OCI-LY7 (cell line): Measurements from ENCODE around the gene MEF2B. TPM values are rescaled to one million over a fixed set of nuclear protein-coding genes. Genes with fewer than 3 reads are reported as not detected.
"Not testable (repeated sequence)": the region's sequence is repeated elsewhere in the genome, so short reads cannot be mapped to it uniquely, and the experiment has no call there.

ENCODE experiments used
- BruUV-seq: library from RNA; stranded (reverse); fragments of 400-500 nt; replicated peaks from 2 replicates; lab custom pipeline; 2021; lab: Mats Ljungman, UMichigan
- CTCF ChIA-PET: fragments of 300-600 bp; sonication (Branson Sonifier 250); formaldehyde crosslinking; loops from one replicate; lab custom pipeline; 2022; ENCODE audit warnings: antibody characterized with exemption; ENCODE audit not compliant: unreplicated experiment; lab: Charles Lee
- POLR2A ChIA-PET: fragments of 300-600 bp; sonication (Branson Sonifier 250); formaldehyde crosslinking; loops from one replicate; lab custom pipeline; 2022; ENCODE audit warnings: antibody characterized with exemption; lab: Charles Lee
- DNase-seq: peaks from one replicate; pipeline ENCODE4 v3.0.0-alpha.2; 2015; ENCODE audit warnings: low spot score
- H2AFZ ChIP-seq: fragments of 200-600 bp; sonication (generic), shearing (Covaris generic); 2 replicates; pipeline ENCODE4 v1.6.1; 2014; ENCODE audit warnings: mild to moderate bottlenecking, antibody characterized with exemption, low read length, moderate library complexity
- H3K27ac ChIP-seq: fragments of 200-600 bp; sonication (generic); 2 replicates; pipeline ENCODE4 v1.5.1; 2014; ENCODE audit warnings: mixed run types, low read depth, mild to moderate bottlenecking, moderate library complexity, low read length, inconsistent platforms; ENCODE audit not compliant: poor library complexity, severe bottlenecking
- H3K36me3 ChIP-seq: fragments of 200-600 bp; sonication (generic); 2 replicates; pipeline ENCODE4 v1.6.1; 2014; ENCODE audit warnings: mild to moderate bottlenecking, antibody characterized with exemption, low read length, moderate library complexity, mixed read lengths; ENCODE audit not compliant: insufficient read depth
- H3K4me1 ChIP-seq: fragments of 200-600 bp; sonication (generic); 2 replicates; pipeline ENCODE4 v1.5.1; 2014; ENCODE audit warnings: mild to moderate bottlenecking, low read length; ENCODE audit not compliant: insufficient read depth, poor library complexity, severe bottlenecking
- H3K4me2 ChIP-seq: fragments of 200-600 bp; sonication (generic); 2 replicates; pipeline ENCODE4 v1.6.1; 2014; ENCODE audit warnings: mild to moderate bottlenecking, low read length
- H3K4me3 ChIP-seq: fragments of 200-600 bp; sonication (generic); 2 replicates; pipeline ENCODE4 v1.5.1; 2014; ENCODE audit warnings: mild to moderate bottlenecking, low read depth, low read length; ENCODE audit not compliant: poor library complexity, severe bottlenecking
- H3K79me2 ChIP-seq: fragments of 200-600 bp; sonication (generic); 2 replicates; pipeline ENCODE4 v1.6.1; 2016; ENCODE audit warnings: low read depth, mild to moderate bottlenecking, low read length, moderate library complexity, mixed read lengths; ENCODE audit not compliant: insufficient read depth
- H3K9me2 ChIP-seq: fragments of 200-600 bp; sonication (generic); 2 replicates; pipeline ENCODE4 v1.6.1; 2016; ENCODE audit warnings: mild to moderate bottlenecking, low read length, mixed read lengths; ENCODE audit not compliant: insufficient read depth
- H3K9me3 ChIP-seq: fragments of 200-600 bp; sonication (generic); 2 replicates; pipeline ENCODE4 v1.6.1; 2014; ENCODE audit warnings: mild to moderate bottlenecking, mixed run types, low read length, mixed read lengths
- H4K20me1 ChIP-seq: fragments of 200-600 bp; sonication (generic); 2 replicates; pipeline ENCODE4 v1.6.1; 2014; ENCODE audit warnings: mild to moderate bottlenecking, antibody characterized with exemption, low read length, moderate library complexity, mixed read lengths; ENCODE audit not compliant: insufficient read depth
- CTCF ChIP-seq: fragments of 200-600 bp; sonication (generic); conservative IDR thresholded peaks from 2 replicates; pipeline ENCODE4 v1.5.1; 2014; ENCODE audit warnings: mild to moderate bottlenecking, antibody characterized with exemption, low read length, moderate library complexity, mixed read lengths
- EZH2phosphoT487 ChIP-seq: fragments of 200-600 bp; sonication (generic); IDR thresholded peaks from 2 replicates; pipeline ENCODE4 v1.6.1; 2018; ENCODE audit warnings: low read depth, borderline replicate concordance, mild to moderate bottlenecking, mixed run types, antibody characterized with exemption, low read length, moderate library complexity, mixed read lengths
- intact Hi-C: fragments of 100-400 bp; cut with micrococcal nuclease; formaldehyde crosslinking; loops from one replicate; pipeline ENCODE4 v1.10.0; 2022; ENCODE audit not compliant: unreplicated experiment
- total RNA-seq, 2 experiments: library from RNA; depleted of rRNA in 1 of 2; stranded (reverse); fragments of >200 nt in 1 of 2; shearing (Covaris generic) in 1 of 2; gene quantifications; 2 replicates each; pipeline ENCODE4 v1.2.3, GENCODE V29; 2014 to 2022

The MEF2B gene
- total RNA-seq, 2 experiments from 2014 or later = 201 to 295 TPM

- Histone ChIP-seq H3K27ac (no peak within 1 kb of the TSS), H2AFZ (peak within 1 kb of the TSS; percentile 49; the same call in 1 of the 2 replicates), H3K36me3 (peaks cover 13% of the 10 kb centered on the region; the same call in 1 of the 2 replicates), H3K79me2 (peaks cover 10% of the 10 kb centered on the region; the same call in 1 of the 2 replicates), H3K4me1 (peaks cover 19% of the 10 kb centered on the region), H3K4me2 (peak within 1 kb of the TSS; percentile 95), H3K9me2 (no peaks in the 10 kb centered on the region), H3K4me3 (peak within 1 kb of the TSS; percentile 85), H3K9me3 (no peaks in the 10 kb centered on the region), H4K20me1 (no peaks in the 10 kb centered on the region)
- no TSS peak for BruUV-seq
- TF ChIP-seq EZH2phosphoT487 = no peak
- TF ChIP-seq CTCF = no peak
- DNase-seq = peak; percentile 98
- CTCF ChIA-PET = no interaction called here
- intact Hi-C loops = loop anchor here (2.0 kb wide), 1 partner anchor 74 kb away; no protein-coding TSS in a partner anchor
- POLR2A ChIA-PET = no interaction called here
Measured at GRCh38 chr19:19138109-19138981, 31.7 kb downstream of the MEF2B start, which contains the start of gene TMEM161A. Gene TMEM161A, minus strand, starts transcription at chr19:19138478. Its CDS starts 50 bp downstream, at chr19:19138428.

GRCh38 chr19:19137556-19138108 lies 32.4 kb downstream of the MEF2B start:
- no TSS peak for BruUV-seq
- CTCF ChIA-PET = no interaction called here
- H3K36me3 ChIP-seq = peaks cover 15% of the 10 kb centered on the region
- no peak for DNase-seq
- H3K4me3 ChIP-seq = peak overlapping the region; percentile 85
- peaks cover 15% of the 10 kb centered on the region for H3K4me1 ChIP-seq
- H3K9me2 ChIP-seq = no peaks in the 10 kb centered on the region
- H3K4me2 ChIP-seq = peak overlapping the region; percentile 95
- TF ChIP-seq CTCF = no peak
- no peak for TF ChIP-seq EZH2phosphoT487
- intact Hi-C loops = loop anchor here (2.0 kb wide), 1 partner anchor 73 kb away; no protein-coding TSS in a partner anchor
- POLR2A ChIA-PET = no interaction called here
- H3K9me3 ChIP-seq = no peaks in the 10 kb centered on the region
- peak overlapping the region; percentile 49; the same call in 1 of the 2 replicates for H2AFZ ChIP-seq
- no peaks in the 10 kb centered on the region for H4K20me1 ChIP-seq
- no peak overlapping the region for H3K27ac ChIP-seq
- peaks cover 10% of the 10 kb centered on the region; the same call in 1 of the 2 replicates for H3K79me2 ChIP-seq

- H2AFZ ChIP-seq, H3K9me3 ChIP-seq, H3K9me2 ChIP-seq, BruUV-seq, intact Hi-C loops, H3K27ac ChIP-seq, H3K4me2 ChIP-seq, H4K20me1 ChIP-seq, CTCF ChIA-PET, DNase-seq, H3K4me3 ChIP-seq: not testable (repeated sequence)
- Histone ChIP-seq H3K4me1 (peaks cover 15% of the 10 kb centered on the region), H3K79me2 (peaks cover 10% of the 10 kb centered on the region; the same call in 1 of the 2 replicates), H3K36me3 (peaks cover 24% of the 10 kb centered on the region)
- POLR2A ChIA-PET = interaction anchor here (0.6 to 0.8 kb wide), 3 partner anchors 9 to 48 kb away, joined by 3 to 4 read pairs (median 3); partner anchors contain the start of gene MEF2B
Measured at GRCh38 chr19:19135713-19136112, 34.4 kb downstream of the MEF2B start.
